GM18499 (cell line): Measurements from ENCODE around the gene SYCP3.

Source experiments
- ATAC-seq: cut with Tn5 transposase; IDR thresholded peaks from one replicate; pipeline ENCODE4 v1.9.1; 2021; ENCODE audit warnings: moderate number of reproducible peaks; ENCODE audit not compliant: insufficient read depth, unreplicated experiment

SYCP3 gene

DNA sequence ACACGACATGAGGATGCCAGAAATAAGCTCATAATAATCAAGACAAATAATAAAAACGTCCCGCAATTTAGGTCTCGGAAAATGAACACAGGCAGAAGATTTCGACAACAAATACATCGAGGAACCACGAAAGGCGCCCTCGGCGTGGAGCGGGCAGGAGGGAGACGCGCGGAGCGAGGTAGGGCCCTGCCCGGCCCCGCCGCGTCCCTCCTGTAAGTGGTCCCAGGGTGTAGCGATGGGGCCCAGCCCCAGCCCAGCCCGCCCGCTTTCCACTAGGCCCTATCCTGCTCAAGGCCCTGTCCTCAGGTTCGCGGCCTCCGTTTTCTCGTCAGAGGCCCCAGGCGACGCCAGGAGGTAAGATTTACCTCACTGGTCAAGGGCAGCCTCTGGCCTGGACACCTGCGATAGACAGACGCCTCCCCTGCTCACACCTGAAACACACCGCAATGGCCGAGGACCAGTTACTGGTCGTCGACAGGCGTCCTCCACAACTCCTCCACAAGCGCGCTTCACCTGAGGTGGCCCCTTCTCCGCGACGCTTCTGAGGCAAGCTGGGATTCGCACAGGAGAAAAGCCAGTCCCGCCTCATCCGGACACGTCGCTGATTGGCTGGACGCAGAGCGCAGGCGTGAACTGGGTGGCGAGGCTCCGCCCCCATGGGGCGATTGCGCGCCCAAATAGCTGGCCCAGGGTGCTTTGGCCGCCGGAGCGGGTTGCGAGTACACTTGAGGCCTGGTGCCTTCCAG lies at the start of gene SYCP3:
Gene SYCP3 (minus strand): TSS at position 543 of the 746 bp plus-strand sequence. CDS start 1,527 bp downstream, outside the sequence.
- ATAC-seq = no peak

DNA sequence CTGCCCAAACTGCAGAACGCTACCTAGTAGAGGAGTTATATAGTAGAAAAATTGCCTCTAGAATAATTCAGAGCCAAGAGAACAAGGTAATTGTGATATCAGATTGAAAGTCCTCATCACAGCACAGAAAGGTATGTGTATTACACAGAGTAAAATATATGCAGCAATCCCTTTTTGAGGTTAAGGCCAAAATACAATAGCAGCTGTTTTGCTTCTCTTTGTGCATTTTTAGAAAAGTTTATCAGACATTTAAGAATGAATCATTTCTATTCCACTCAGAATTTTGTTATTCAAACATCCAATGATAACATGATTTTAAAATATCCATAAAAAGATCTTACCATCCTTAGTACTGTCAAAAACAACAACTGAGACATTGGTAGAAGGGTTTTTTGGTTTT lies 46.4 kb upstream of the SYCP3 start:
- no peak for ATAC-seq

GRCh38 chr12:101784376-101784775 lies 45.1 kb upstream of the SYCP3 start:
- ATAC-seq = no peak

DNA sequence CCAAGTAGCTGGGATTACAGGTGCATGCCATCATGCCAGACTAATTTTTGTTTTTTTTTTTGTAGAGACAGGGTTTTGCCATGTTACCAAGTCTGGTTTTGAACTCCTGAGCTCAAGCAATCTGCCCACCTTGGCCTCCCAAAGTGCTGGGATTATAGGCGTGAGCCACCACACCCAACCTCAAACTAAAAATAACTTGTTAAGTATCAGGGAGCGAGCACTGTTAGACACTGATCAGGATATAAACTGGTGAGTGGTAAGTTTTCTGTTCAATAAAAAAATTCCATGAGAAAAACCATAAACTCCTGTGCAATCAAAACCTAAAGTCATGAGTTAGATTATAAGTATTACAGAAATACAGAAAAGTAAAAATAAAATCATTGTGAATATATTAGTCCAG lies 44.6 kb upstream of the SYCP3 start:
- no peak for ATAC-seq

DNA sequence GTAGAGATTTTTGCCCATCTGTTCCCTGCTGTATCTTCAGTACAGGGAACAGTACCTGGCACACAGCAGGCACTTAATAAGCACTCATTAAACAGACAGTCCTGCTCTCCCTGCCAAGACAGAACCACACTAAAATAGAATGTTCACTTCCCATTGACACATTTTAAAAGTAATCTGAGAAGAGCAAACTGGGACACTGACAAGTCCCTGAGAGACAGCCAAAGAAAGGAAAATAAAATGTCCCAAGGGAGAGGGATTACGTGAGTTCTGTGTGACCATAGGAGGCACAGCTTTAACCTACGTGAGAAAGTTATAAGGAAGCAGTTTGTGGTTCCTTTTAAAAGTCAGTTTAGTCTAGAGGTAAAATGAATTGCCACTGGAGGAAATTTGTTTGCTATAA lies 43.9 kb upstream of the SYCP3 start:
- ATAC-seq = no peak

- no peak for ATAC-seq
These were observed 43.0 kb upstream of the SYCP3 start for GRCh38 chr12:101782273-101782731.

DNA sequence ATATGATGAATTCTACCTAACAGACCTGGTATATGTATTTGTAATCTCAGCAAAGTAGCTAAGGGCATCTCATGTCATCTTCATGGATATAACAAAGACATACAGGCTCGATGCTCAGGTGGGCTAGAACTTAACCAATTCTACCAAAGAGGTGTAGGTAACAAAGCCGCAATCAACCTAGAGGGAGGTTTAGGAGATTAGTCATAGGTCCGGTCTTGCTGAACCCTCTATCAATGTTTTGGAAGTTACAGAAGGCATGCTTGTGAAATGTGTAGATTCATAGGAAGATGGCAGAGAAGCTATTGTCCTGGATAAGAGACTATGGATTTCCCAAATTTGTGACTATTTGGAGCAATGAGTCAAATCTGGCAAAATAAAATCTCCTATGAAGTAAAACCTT lies 42.6 kb upstream of the SYCP3 start:
- ATAC-seq = no peak

- no peak for ATAC-seq
These were observed 41.3 kb upstream of the SYCP3 start for GRCh38 chr12:101780599-101780998.

DNA sequence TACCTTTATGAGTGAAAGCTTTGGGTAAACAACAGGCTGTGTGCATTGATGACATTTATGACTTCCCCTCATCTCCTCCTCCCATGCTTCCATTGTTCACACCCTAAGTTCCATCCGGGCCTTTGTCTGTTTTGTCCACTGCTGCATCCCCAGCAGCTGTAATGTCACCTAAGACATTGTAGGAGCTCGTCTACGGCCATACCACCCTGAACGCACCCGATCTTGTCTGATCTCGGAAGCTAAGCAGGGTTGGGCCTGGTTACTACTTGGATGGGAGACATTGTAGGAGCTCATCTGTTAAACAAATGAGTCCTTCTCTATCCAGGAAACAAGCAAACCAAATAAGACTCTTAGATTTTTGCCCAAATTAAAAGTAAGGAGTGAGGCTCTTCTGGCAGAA lies 40.4 kb upstream of the SYCP3 start:
- ATAC-seq = no peak

DNA sequence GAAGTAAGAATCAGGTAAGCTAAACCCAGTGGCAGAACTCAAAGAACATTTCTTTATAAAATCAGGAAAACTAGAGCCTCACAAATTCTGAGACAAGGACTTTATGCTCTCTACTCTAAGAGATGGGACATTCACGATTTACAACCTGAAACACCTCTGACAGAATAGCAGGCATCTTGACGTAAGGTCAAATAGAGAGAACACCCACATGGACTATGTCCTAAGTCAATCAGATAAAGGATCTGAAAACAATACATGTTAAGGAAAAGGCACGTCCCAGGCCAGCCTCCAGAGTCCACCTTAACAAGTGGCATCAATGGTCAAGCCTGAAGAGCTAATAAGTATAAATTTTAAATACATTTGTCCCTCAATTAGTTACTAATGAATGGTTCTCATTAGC lies 39.9 kb upstream of the SYCP3 start:
- no peak for ATAC-seq

DNA sequence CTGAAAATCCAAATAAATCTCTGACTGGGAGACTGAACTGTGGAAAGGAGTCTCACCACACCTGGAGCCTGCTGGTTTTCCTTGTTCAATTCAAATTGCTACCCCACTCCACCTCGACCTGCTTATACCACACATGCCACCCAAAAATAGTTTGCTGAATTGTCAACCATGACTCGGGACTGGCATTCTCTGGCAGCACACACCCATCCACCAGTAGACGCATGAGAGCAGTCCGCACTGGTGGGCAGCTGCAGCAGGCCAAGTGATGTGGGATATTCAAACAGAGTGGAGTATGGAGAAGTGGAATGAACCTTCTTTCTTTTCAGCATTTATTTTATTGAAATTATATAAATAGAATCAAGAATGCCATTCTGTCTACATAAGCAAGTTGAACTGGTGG lies 38.7 kb upstream of the SYCP3 start:
- no peak for ATAC-seq

DNA sequence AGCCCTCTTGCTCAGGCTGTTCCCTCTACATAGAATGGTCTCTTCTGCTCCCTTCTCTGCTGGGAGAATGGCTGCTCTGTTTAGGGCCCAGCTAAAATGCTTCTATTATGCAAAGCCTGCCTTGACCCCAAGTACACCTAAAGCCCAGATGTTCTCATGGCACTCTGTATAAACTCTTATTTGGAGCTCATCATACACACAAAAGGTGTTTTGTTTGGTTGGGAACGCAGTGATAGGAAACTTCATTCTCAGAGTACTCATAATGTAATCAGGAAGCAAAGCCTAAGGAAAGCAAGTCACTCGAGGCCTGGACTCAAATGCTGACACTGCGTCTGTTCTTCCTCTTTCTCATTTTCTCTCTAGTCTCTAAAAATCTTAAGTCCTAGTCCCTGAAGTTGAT lies 38.2 kb upstream of the SYCP3 start:
- ATAC-seq = no peak

GRCh38 chr12:101775816-101776215 lies 36.6 kb upstream of the SYCP3 start:
- ATAC-seq = no peak

DNA sequence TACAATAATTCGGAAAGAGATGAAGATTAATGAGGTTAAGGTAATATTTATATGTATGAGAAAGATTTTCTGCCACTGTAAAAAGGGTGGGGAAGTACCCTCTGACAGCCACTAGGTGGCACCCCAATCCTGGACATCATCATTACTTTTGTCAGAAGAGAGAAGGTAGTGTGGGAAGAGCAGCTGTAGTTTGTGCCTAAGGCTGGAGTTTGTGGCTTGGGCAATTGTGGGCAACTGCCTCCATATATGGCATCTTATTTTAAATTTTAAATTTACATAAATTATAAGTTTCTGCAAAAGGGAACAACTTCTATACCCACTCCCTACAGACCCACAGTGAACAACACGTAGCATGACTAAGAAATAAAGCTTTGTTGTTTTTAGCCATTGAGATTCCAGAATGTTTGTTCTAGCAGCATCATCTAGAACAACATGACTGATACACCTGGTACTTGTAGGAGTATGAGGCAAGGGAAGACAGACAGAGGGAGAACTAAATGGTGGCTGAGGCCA lies 34.4 kb upstream of the SYCP3 start:
- ATAC-seq = no peak

DNA sequence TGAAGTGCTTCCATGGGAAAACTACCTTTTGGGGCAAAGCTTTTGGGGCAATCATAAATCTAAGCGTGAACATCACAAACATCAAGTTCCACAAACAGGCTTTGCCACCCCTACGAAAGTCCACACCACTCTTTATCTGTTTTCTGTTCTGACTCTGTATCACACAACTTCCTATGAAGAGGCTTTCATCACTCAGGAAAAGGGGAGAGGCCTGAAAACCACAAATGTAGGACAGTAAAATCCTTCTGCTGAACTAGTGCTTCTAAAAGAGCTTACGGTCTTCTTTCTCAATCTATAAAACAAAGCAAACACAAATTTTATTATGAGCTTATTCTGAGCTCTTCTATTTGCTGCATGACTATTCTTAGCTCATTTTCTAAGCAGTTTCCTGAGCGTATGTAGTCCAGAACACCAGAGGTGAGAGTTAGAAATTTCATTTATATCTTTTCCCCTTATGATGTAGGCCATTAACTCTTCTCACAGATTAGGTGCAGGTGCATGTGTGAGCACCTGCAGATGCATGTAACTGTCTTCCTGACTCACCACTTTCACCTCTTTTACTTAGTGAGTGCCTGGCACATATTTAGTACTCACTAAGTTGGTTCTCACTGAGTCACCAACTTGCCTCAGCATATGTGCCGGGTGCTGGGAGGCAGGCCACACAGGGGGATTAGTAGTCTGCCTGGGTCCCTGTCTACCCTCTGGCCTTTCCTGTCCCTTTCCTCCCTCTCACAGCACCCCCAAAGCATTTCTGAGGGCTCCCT lies 32.9 kb upstream of the SYCP3 start:
- ATAC-seq = no peak

- ATAC-seq = no peak
These were observed 30.6 kb upstream of the SYCP3 start for GRCh38 chr12:101769865-101770264.

DNA sequence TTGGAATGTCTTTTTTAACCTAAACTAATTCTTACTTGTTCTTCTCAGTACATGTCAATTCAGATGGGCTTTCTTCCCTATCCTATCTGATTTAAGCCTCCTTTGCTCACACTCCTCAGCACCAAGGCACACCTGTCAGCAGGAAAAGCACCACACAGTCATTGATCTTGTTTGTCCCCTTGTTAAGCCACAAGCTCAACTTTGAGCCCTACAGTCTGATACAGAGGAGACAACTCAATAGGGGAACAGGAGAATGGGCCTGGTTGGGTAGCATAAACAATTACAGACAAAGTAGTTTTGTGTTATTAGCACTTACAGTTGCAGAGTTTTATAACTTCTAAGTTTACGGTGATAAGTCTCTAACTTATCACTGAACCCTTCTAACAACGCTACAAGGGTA lies 29.5 kb upstream of the SYCP3 start:
- no peak for ATAC-seq

- no peak for ATAC-seq
These were observed 28.3 kb upstream of the SYCP3 start for GRCh38 chr12:101767537-101767936.

GRCh38 chr12:101764051-101764792 lies 25.0 kb upstream of the SYCP3 start:
- no peak for ATAC-seq

GRCh38 chr12:101763246-101763931 lies 24.1 kb upstream of the SYCP3 start:
- ATAC-seq = no peak
